GM19240 (cell line): ENCODE results near the gene ACTR1A.
"Not testable (repeated sequence)": the region's sequence is repeated elsewhere in the genome, so short reads cannot be mapped to it uniquely, and the experiment has no call there.

Experiments
- DNase-seq: peaks from one replicate; pipeline ENCODE4 v3.0.0; 2011; ENCODE audit warnings: low spot score; ENCODE audit not compliant: insufficient read length

Gene ACTR1A

DNA sequence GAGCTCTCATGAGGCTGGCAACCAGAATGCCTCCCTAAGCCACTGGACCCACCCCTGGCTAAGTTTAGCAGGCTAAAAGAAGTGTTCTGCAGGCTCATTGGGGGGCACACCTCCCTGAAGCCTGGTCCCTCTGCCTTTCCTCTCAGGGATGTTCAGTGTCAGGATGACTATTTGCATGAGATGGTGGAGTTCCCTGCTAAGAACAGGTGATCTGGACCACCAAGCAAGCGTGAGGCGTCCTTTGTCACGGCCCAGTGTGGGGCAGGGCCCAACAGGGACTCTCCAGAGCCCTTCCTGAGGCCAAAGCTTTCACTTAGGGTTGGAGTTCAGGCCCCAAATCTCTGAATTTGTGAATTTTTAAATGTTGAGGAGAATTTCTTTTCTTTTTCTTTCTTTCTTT lies 13.2 kb upstream of the ACTR1A start:
- DNase-seq, result no peak

GRCh38 chr10:102514487-102515311 lies 12.2 kb upstream of the ACTR1A start:
- no peak for DNase-seq

DNA sequence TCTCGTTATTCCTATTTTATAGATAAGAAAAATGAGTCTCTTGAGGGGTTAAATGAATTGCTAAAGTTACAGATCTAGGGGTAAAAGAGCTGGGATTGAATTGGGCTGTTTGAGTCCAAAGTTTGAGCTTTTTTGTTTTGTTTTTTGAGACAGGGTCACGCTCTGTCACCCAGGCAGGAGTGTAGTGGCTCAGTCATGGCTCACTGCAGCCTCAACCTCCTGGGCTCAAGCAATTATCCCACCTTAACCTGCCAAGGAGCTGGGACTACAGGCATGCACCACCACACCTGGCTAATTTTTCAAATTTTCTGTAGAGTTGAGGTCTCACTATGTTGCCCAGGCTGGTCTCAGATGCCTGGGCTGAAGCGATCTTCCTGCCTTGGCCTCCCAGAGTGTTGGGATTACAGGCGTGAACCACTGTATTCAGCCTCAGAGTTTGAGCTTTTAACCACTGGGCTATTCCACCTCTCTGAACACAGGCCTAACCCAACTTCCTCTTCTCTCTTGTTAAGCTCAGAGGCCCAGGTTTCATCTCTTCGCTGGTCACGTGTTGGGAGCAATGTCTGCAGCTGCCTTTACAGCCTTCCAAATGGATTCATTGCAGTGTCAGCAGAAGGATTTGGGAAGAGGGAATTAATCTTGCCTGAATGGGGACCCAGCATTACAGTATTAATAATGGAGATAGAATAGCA lies 9.2 kb upstream of the ACTR1A start:
- peak; percentile 53 for DNase-seq

GRCh38 chr10:102509387-102509786 lies 6.9 kb upstream of the ACTR1A start:
- no peak for DNase-seq

- DNase-seq, result no peak
These were observed 6.0 kb upstream of the ACTR1A start for GRCh38 chr10:102508506-102508905.

- DNase-seq, result no peak
These were observed 5.0 kb upstream of the ACTR1A start for GRCh38 chr10:102507521-102507920.

- DNase-seq, result no peak
These were observed 3.1 kb upstream of the ACTR1A start for GRCh38 chr10:102505462-102506115.

- DNase-seq, result no peak
These were observed 2.4 kb upstream of the ACTR1A start for GRCh38 chr10:102504976-102505300.

DNA sequence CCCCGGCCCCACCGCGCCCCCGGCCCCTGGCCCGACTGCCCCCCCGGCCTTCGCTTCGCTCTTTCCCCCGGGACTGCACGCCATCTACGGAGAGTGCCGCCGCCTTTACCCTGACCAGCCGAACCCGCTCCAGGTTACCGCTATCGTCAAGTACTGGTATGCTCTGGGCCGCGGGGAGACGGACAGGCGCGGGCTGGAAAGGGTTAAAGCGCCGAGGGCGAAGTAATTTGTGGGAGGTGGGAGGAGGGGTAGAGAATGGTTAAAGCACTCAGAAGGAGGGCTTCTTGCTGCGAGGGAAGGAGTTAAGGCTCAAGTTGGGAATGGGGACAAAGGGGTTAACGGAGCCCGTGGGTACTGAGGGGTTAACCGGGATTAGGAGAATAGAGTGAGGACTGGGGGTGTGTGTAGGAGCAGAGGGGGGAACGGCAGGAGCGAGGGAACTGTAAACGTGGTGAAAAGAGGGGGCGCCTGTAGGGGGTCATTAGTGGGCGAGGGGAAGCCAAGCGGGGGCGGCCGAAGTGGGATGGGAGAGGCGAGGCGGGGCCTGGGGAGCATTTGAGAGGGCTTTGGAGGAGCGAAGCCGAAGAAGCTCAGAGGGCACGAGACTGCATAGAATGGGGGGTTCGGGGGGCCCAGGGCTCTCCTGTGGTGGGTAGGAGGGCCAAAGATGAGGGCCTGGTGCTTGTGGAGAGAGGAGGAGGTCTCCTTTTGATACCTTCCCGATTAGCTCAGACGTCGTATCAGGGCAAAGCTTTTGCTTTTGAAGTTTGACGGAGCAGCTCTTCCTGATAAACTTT lies 1.9 kb upstream of the ACTR1A start:
- no peak for DNase-seq

DNA sequence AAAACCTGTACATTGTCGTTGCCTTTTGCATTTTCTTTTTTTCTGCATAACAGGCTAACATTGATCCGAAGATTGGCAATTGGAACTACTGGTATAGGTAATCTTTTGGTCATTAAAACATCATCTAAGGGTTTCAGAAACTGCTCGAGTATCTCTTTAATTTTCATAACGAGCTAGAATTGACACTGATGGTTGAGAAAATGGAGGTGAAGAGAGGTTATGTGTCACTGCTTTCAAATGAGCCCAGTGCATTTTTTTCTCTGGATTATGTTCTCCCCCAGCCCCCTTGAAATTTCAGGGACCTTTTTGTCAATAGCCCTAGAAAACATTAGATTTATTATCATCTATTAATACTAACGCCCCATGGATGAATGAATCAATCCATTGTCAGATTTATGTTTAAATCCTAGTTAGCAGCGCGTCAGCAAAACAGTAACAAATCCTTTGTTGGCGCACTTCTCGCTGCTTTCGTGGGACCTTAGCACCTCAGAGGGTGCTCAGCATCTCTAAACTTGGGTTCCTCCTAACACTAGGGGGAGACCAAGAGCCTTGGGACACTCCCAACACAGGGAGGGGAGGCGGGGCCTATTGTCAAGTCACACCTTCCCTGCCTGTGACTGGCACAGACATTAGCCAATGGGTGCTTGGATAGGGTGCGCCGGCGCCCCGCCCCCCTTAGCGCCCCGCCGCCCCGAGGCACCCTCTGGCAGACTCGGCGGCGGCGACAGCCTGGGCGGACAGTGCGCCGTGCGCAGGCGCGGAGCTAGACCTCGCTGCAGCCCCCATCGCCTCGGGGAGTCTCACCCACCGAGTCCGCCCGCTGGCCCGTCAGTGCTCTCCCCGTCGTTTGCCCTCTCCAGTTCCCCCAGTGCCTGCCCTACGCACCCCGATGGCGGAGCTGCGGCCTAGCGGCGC lies 1.0 kb upstream of the ACTR1A start, which contains the start of gene SUFU:
Gene SUFU (plus strand): TSS at position 709 of the 915 bp plus-strand sequence. CDS start 181 bp downstream, at position 890.
- DNase-seq, result peak; percentile 67

GRCh38 chr10:102502029-102502336 lies 529 bp downstream of the ACTR1A start:
- peak; percentile 92 for DNase-seq

DNA sequence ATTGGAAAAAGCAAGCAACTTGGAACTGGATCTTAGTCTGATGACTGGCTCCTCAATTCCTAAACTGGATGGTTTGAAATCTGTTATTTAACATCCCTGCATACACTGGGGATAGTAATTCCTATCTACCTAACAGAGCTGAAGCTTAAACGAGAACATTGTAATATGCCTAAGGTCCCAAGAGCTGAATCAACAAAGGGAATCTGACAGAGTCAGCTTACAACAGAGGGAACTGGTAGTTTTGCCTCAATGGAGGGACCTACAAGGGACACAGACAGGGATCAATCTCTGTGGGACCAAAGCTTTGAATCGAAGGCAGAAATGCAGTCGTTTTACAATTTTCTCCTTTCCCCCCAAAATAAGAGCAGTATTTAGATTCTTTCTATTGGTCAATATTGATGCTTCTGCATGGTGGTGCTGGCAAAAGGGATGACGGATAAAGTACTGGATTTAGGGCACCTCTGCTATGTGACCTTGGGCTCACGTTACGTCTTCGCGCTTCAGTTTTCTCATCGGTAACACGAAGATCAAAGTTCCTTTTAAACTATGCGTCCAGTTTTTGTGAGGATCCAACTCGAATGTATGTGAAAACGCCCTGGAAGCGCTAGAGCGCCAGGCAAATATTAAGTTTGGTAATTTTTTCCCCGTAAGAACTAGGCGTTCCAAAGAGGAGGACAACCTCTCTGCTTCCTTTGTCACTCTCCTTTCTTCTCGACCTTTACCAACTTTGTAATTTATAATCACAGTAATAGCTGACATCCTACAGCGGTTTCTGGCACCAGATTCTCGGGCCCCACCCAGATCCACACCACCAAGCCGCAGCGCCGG lies 1.1 kb downstream of the ACTR1A start:
- DNase-seq, result no peak

DNA sequence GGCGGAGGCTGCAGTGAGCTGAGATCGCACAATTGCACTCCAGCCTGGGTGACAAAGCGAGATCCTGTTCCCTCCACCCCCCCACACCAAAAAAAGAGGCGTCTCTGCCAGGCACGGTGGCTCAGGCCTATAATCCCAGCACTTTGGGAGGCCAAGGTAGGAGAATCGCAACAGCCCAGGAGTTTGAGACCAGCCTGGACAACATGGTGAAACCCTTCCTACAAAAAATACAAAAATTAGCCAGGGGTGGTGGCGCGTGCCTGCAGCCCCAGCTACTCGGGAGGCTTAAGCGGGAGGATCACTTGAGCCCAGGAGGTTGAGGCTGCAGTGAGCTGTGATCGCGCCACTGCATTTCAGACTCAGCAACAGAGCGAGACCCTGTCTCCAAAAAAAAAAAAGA lies 1.8 kb downstream of the ACTR1A start:
- DNase-seq, result not testable (repeated sequence)

DNA sequence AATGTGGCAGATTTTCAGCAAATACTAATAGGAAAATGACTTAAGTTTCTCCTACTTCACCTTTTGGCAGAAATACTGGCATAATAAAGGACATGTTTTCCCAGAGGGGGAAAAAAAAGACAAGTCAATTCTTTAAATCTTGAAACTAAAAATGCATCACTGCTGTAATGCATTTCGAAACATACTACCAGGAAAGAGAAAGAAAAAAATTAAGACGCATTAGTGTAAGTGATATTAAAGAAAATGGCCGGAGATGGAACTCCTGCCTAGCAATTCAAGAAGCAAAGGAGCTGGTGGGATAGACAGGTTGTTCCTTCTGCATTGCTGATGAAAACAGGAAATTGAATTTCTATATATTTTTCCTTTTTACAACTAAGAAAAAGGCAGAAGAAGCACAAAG lies 3.2 kb downstream of the ACTR1A start:
- DNase-seq, result no peak

- DNase-seq, result no peak
These were observed 5.0 kb downstream of the ACTR1A start for GRCh38 chr10:102497545-102497944.

DNA sequence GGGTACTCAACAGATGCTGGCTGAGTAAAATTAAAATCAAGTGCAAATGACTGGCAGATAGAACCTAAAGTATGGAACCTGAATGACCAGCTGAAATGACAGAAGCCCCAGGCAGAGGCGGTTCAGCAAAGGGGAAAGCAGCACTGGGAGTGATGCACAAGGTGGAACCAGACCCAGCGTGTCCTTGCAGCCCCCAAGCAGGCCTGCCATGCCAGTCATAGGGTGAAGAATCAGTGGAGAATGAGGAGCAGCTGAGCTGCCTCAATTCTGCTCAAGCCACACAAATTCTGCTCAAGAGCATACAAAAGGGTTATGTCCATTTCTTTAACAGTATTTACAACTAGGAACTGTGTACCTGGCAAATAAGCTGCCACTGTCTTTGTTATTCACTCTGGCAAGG lies 8.7 kb downstream of the ACTR1A start:
- no peak for DNase-seq

DNA sequence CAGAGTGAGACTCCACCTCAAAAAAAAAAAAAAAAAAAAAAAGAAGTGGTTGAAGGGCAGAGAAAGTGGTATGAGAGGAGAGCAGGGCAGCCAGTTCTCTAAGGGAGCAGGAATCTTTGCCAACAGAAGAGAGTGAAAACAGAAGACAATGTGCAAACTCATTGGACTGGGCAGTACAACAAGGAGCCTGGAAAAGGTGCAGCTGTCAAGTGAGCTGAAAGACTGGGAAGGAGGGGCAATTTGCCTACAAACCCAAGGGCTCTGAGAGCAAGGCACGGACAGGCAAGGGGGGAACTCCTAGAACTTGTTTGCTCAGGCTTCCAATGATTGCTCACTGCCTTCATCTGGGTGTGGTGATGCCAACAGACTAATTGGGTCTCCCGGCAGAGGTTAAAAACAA lies 9.5 kb downstream of the ACTR1A start:
- no peak for DNase-seq

GRCh38 chr10:102492344-102492939 lies 10.1 kb downstream of the ACTR1A start:
- no peak for DNase-seq

- no peak for DNase-seq
These were observed 11.4 kb downstream of the ACTR1A start for GRCh38 chr10:102491136-102491535.
